GM20000 (cell line): ENCODE results near the gene ADGRG2.

Source experiments
- DNase-seq: peaks from one replicate; pipeline ENCODE4 v3.0.0; 2012; ENCODE audit warnings: low spot score
- CTCF ChIP-seq: IDR thresholded peaks from 2 replicates; pipeline ENCODE4 v1.5.1; 2012; ENCODE audit warnings: mild to moderate bottlenecking, control low read depth; ENCODE audit errors: extremely low read depth, missing control alignments

The ADGRG2 gene

GRCh38 chrX:19064175-19064574 lies 58.1 kb downstream of the ADGRG2 start:
- no peak for DNase-seq
- no peak for TF ChIP-seq CTCF

- TF ChIP-seq CTCF = no peak
- DNase-seq = no peak
Measured at GRCh38 chrX:19063030-19063429, 59.2 kb downstream of the ADGRG2 start.

GRCh38 chrX:19059067-19059466 lies 63.2 kb downstream of the ADGRG2 start:
- TF ChIP-seq CTCF = no peak
- DNase-seq = no peak

GRCh38 chrX:19057856-19058255 lies 64.4 kb downstream of the ADGRG2 start:
- DNase-seq = no peak
- no peak for TF ChIP-seq CTCF

GRCh38 chrX:19049110-19049509 lies 73.2 kb downstream of the ADGRG2 start:
- no peak for DNase-seq
- no peak for TF ChIP-seq CTCF

- DNase-seq = no peak
- no peak for TF ChIP-seq CTCF
Measured at GRCh38 chrX:19046343-19047215, 75.7 kb downstream of the ADGRG2 start.

GRCh38 chrX:19040373-19040772 lies 81.9 kb downstream of the ADGRG2 start:
- no peak for TF ChIP-seq CTCF
- DNase-seq = no peak
